HFFc6 (cell line): ENCODE results near the gene DNLZ. TPM values are rescaled to one million over a fixed set of nuclear protein-coding genes. Genes with fewer than 3 reads are reported as not detected.
A peak's percentile ranks its signal among the peaks of the same experiment; 100 is the strongest.

Experiments used
- DNase-seq: peaks from one replicate; pipeline ENCODE4 v3.0.0-alpha.2; 2018
- H3K27ac Mint-ChIP-seq: 2 replicates; pipeline ENCODE4 v1.8.0; 2020; ENCODE audit warnings: mild to moderate bottlenecking, mixed read lengths
- H3K27me3 Mint-ChIP-seq: 2 replicates; pipeline ENCODE4 v1.8.0; 2021; ENCODE audit warnings: mild to moderate bottlenecking, moderate library complexity, mixed read lengths; ENCODE audit not compliant: insufficient read depth
- H3K36me3 Mint-ChIP-seq: 2 replicates; pipeline ENCODE4 v1.8.0; 2021; ENCODE audit warnings: low read depth, mixed read lengths
- H3K4me1 Mint-ChIP-seq: 2 replicates; pipeline ENCODE4 v1.8.0; 2020; ENCODE audit warnings: low read depth, mixed read lengths
- H3K4me3 Mint-ChIP-seq: 2 replicates; pipeline ENCODE4 v1.8.0; 2020; ENCODE audit warnings: mild to moderate bottlenecking, moderate library complexity, mixed read lengths
- H3K9me3 Mint-ChIP-seq: 2 replicates; pipeline ENCODE4 v1.8.0; 2020; ENCODE audit warnings: mild to moderate bottlenecking, mixed read lengths
- total RNA-seq, 6 experiments: library from RNA; stranded (reverse); fragmentation: NEBNext Ultra II Directional; extraction: Animal tissue kit (Norgen Biotek cat#: 25700); gene quantifications; 2 replicates in 1 of 6; 3 replicates in 5 of 6; pipeline ENCODE4 v1.2.3, GENCODE V29; 2021
- TF ChIP-seq, protein P1 (sequence below): fragments of 200-600 bp; sonication (generic); IDR thresholded peaks from 2 replicates; pipeline ENCODE4 v1.5.0; 2021; ENCODE audit warnings: antibody characterized with exemption, mild to moderate bottlenecking

DNLZ gene
- total RNA-seq, 6 experiments from 2014 or later = 28.5 to 33.3 (median 30.4) TPM

DNA sequence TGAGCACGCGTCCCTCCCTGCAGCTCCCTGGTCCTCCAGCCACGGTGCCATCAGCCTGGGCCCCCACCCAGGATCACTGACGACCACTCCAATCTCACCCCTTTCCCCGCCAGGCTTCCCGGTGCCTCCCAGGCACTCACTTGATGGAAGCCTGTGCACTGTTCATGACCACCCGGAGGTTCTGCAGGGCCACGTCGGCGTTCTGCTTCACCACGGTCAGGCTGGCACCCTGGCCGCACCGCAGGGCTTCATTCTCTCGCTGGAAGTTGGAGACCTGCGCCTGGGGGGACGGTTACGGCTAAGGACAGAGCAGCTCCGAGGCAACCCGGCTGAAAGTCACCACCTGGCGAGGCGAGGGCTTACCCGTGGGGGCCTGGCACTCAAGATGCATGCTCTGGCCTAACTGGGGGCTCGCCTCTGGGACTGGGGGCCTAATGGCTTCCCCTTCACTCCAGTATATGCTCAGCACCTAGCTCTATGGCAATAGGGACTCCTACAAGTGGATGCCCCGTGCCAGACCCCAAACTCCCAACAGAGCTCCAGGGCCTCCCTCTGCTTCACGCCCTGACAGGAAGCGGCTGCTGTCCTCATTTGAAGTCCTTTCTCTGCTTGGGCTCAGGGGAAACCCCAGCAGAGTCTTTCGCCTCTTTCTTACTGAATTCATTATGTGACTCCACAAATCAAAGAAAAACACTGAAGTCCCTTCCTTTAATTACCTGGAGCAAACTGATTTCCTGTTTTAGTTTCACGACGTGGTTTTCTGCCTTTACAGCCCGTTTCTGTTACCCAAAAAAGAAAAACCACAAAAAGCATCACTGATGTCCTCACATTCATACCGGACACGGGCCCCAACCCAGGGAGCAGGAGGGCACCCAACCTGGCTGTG lies 40.6 kb upstream of the DNLZ start:
- TF ChIP-seq, protein P1, sequence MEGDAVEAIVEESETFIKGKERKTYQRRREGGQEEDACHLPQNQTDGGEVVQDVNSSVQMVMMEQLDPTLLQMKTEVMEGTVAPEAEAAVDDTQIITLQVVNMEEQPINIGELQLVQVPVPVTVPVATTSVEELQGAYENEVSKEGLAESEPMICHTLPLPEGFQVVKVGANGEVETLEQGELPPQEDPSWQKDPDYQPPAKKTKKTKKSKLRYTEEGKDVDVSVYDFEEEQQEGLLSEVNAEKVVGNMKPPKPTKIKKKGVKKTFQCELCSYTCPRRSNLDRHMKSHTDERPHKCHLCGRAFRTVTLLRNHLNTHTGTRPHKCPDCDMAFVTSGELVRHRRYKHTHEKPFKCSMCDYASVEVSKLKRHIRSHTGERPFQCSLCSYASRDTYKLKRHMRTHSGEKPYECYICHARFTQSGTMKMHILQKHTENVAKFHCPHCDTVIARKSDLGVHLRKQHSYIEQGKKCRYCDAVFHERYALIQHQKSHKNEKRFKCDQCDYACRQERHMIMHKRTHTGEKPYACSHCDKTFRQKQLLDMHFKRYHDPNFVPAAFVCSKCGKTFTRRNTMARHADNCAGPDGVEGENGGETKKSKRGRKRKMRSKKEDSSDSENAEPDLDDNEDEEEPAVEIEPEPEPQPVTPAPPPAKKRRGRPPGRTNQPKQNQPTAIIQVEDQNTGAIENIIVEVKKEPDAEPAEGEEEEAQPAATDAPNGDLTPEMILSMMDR = no peak
- Mint-ChIP-seq H3K4me1 (peaks cover 9% of the 10 kb centered on the region), H3K4me3 (no peak overlapping the region), H3K27me3 (peaks cover 6% of the 10 kb centered on the region), H3K9me3 (no peaks in the 10 kb centered on the region), H3K27ac (no peak overlapping the region), H3K36me3 (peaks cover 18% of the 10 kb centered on the region; the same call in 1 of the 2 replicates)
- DNase-seq = no peak

DNA sequence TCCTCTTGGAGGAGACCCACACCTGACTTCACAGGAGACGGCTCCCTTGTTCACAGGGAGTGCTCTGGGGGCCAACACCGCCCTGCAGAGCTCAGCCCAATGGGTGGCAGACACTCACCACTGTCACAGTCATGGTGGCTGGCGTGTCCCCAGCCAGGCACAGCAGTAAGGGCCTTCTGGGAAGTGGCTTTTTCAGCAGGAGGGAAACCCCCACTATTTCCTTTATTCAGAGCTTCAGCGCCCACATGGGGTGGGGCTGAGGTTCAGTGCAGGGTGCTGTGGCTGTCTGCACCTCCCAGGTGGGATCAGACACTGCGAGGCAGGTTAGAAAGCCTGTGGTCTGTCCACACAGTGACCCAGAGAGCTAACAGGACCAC lies 40.0 kb upstream of the DNLZ start:
- no peak for DNase-seq
- Mint-ChIP-seq H3K4me1 (peaks cover 9% of the 10 kb centered on the region), H3K27ac (no peak overlapping the region), H3K9me3 (no peaks in the 10 kb centered on the region), H3K27me3 (peaks cover 6% of the 10 kb centered on the region), H3K4me3 (no peak overlapping the region), H3K36me3 (peaks cover 13% of the 10 kb centered on the region; the same call in 1 of the 2 replicates)
- TF ChIP-seq, protein P1 = no peak

DNA sequence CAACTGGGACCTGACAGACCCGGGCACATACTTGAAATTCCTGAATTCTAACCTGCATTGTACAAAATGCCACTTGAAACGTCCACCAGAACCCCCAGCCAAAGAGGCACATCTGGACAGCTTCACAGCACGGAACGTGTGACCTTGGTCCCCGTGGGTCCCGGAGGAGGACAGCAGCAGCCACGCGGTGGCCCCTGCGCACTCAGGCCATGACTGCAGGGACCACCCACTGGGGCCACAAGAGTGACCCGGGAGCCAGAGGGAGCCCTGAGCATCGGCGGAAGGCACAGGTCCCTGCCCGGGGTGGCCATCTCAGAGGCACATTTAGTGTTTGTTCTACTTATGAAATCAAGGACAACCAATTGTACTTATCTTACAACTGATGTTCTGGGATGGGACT lies 38.5 kb upstream of the DNLZ start:
- H3K4me3 Mint-ChIP-seq = no peak overlapping the region
- peak overlapping the region; percentile 69; the same call in 1 of the 2 replicates for H3K27ac Mint-ChIP-seq
- peaks cover 4% of the 10 kb centered on the region for H3K27me3 Mint-ChIP-seq
- no peak for DNase-seq
- peaks cover 13% of the 10 kb centered on the region; the same call in 1 of the 2 replicates for H3K36me3 Mint-ChIP-seq
- peaks cover 14% of the 10 kb centered on the region for H3K4me1 Mint-ChIP-seq
- H3K9me3 Mint-ChIP-seq = no peaks in the 10 kb centered on the region
- TF ChIP-seq, protein P1 = no peak

DNA sequence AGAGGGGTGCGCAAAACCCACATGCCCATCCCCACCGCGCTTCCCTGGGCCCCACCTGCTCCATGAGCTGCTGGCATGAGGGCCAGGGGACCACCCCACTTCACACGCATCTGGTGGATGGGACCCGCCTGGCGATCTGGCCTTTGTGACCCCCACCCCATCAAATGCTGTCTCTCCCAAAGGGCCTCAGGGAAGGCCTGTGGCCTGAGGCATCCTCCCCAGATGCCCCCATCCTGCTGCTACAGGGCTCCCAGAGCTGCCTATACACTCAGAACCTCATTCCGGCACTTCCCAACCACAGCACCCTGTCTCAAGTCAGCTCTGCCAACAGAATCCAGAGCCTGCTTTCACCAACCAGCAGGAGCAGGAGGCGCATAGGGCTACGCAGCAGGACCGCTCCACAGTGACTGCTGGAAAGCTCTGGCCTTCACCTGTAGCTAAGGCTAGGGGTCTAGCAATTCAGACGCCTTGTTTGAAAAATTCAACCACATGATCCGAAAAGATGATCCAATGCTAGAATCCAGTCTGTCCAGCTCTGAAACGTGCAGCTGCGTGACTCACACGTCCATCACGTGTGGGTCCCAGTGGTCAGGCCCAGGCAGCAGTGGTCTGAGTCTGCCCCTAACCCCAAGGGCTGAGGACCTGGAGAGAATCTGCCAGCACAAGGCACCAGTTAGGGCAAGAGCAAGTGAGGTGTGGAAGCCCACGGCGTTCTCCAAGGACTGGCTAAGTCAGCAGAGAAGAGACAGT lies 37.8 kb upstream of the DNLZ start:
- Mint-ChIP-seq H3K27me3 (peaks cover 4% of the 10 kb centered on the region), H3K27ac (peak overlapping the region; percentile 69), H3K4me1 (peaks cover 14% of the 10 kb centered on the region), H3K36me3 (peaks cover 13% of the 10 kb centered on the region; the same call in 1 of the 2 replicates), H3K4me3 (no peak overlapping the region), H3K9me3 (no peaks in the 10 kb centered on the region)
- DNase-seq = no peak
- TF ChIP-seq, protein P1 = no peak

DNA sequence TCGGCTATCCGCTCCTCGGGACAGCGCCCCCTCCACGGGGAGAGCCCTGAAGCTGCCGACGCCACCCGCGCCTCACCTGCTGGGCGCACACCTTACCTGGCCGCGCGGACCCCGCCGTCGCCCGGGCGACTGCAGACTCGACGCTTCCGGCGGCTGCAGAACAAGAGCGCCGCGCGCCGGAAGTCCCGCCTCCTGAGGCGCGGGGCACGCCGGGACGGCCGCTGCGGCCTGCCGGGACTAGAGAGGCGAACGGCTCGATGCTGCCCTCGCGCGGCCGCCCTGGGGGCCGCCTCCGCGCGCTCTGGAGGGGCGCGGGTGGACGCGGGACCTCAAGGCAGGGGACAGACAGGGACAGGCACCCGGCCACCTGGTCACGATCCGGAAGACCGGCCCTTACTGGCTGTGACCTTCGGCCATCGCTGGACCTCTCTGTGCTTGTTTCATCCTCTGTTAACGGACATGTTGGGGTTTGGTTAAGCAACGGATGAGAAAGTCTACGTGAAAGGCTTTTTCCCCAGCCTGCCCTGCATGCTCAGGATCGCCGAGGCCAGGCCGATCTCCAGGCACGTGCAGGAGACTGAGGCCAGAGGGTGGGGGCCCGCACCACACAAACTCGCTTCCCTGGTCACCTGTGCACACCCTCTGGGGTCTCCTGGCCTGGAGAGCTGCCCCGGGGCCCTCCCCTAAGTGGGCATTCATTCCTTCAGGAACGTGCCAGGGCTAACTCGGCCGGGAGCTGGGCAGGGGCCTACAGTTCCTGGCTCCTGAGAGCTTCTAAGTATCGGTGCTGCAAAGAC lies 36.7 kb upstream of the DNLZ start, which contains the start of gene SNAPC4:
SNAPC4 (minus strand) TSS at position 133 of the 797 bp plus-strand sequence. CDS start 1,742 bp downstream, outside the sequence.
- DNase-seq = peak; percentile 65
- no peaks in the 10 kb centered on the region for H3K9me3 Mint-ChIP-seq
- H3K27me3 Mint-ChIP-seq = peaks cover 4% of the 10 kb centered on the region
- peak within 1 kb of the TSS; percentile 95 for H3K4me3 Mint-ChIP-seq
- peaks cover 14% of the 10 kb centered on the region for H3K4me1 Mint-ChIP-seq
- H3K27ac Mint-ChIP-seq = peak within 1 kb of the TSS; percentile 80
- TF ChIP-seq, protein P1 = peak; percentile 95
- peaks cover 13% of the 10 kb centered on the region; the same call in 1 of the 2 replicates for H3K36me3 Mint-ChIP-seq
